Natural killer cell (primary cell): ENCODE measurements around the gene PRDM10. TPM values are rescaled to one million over a fixed set of nuclear protein-coding genes. Genes with fewer than 3 reads are reported as not detected.

ENCODE experiments used
- ATAC-seq, 3 donors: fragments of 150-1000 bp in 2 of 3; fragments of 200-7000 bp in 1 of 3; cut with Tn5 transposase; 1 replicate in 1 of 3; 2 replicates in 2 of 3; pipeline ENCODE4 v1.10.0; 2021; ENCODE audit warnings: mild to moderate bottlenecking in 2 of 3, moderate library complexity in 2 of 3
- DNase-seq, 2 donors: peaks; one replicate each; pipeline versions ENCODE4 v3.0.0 to v3.0.0-alpha.2; 2013 to 2021; ENCODE audit warnings: mixed read lengths in 1 of 2
- H3K27ac ChIP-seq: one replicate; pipeline ENCODE4 v1.5.1; 2013; ENCODE audit warnings: mild to moderate bottlenecking, low read length
- H3K27me3 ChIP-seq: one replicate; pipeline ENCODE4 v1.6.1; 2013; ENCODE audit warnings: low read length; ENCODE audit not compliant: control insufficient read depth, insufficient read depth
- H3K36me3 ChIP-seq: one replicate; pipeline ENCODE4 v1.6.1; 2013; ENCODE audit warnings: low read length; ENCODE audit not compliant: control insufficient read depth, insufficient read depth
- H3K4me1 ChIP-seq: one replicate; pipeline ENCODE4 v1.6.1; 2013; ENCODE audit warnings: low read length; ENCODE audit not compliant: control insufficient read depth, insufficient read depth
- H3K4me3 ChIP-seq: one replicate; pipeline ENCODE4 v1.5.1; 2013; ENCODE audit warnings: low read length
- H3K9me3 ChIP-seq: one replicate; pipeline ENCODE4 v1.6.1; 2013; ENCODE audit warnings: low read length; ENCODE audit not compliant: control insufficient read depth, insufficient read depth
- H3K27ac Mint-ChIP-seq, 2 donors: one replicate each; pipeline ENCODE4 v1.8.0; 2022; ENCODE audit warnings: mild to moderate bottlenecking in 2 of 2, mixed read lengths in 2 of 2, moderate library complexity in 1 of 2
- H3K27me3 Mint-ChIP-seq, 2 donors: one replicate each; pipeline ENCODE4 v1.8.0; 2022; ENCODE audit warnings: low read depth in 2 of 2, mixed read lengths in 2 of 2
- H3K36me3 Mint-ChIP-seq: one replicate; pipeline ENCODE4 v1.8.0; 2022; ENCODE audit warnings: mixed read lengths
- H3K4me1 Mint-ChIP-seq, 2 donors: one replicate each; pipeline ENCODE4 v1.8.0; 2022; ENCODE audit warnings: mixed read lengths in 2 of 2
- H3K4me3 Mint-ChIP-seq: one replicate; pipeline ENCODE4 v1.8.0; 2022; ENCODE audit warnings: mild to moderate bottlenecking, moderate library complexity, mixed read lengths
- H3K9me3 Mint-ChIP-seq, 2 donors: one replicate each; pipeline ENCODE4 v1.8.0; 2022; ENCODE audit warnings: mixed read lengths in 2 of 2
- CTCF ChIP-seq: fragments of 200-600 bp; IDR thresholded peaks from one replicate; pipeline ENCODE4 v1.8.0; 2022; ENCODE audit warnings: antibody characterized with exemption
- WGBS: methylation state at CpG from one replicate; pipeline ENCODE4 v1.1.7; 2013; ENCODE audit warnings: missing lambda C conversion rate; ENCODE audit not compliant: insufficient coverage; 5-methylcytosine and 5-hydroxymethylcytosine counted together
- intact Hi-C: fragments of 100-400 bp; cut with micrococcal nuclease; formaldehyde crosslinking; loops from one replicate; pipeline ENCODE4 v1.14.2; 2022
- total RNA-seq, 4 donors: library from RNA; stranded (reverse); fragments of 120-200 nt in 1 of 4; gene quantifications; one replicate each; pipeline versions ENCODE4 v1.2.3 to v1.2.4, GENCODE V29; 2013 to 2022

The PRDM10 gene
- total RNA-seq, 3 donors from 2014 or later (not counting 1 experiment from before 2014, with no cell fraction given), result 10.3 to 13.1 (median 12.5) TPM

DNA sequence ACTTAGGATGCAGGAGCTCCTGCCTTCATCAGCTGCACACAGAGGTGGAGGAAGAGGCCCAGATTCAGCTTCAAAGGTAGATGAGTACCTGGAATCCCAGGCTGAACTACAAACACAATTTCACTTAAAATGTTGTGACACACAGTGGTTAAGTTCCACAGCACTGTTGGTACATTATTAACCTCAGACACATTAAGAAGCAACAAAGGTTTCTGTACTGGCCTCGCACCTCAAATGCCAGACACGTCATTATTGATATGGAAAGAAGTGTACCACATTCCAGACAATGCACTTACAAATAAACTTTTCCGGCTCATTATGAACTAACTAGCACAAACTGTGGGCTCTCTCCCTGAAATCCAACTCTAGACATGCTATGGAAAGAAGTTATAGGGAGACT is 34.6 kb downstream of the PRDM10 start:
- no peak for ATAC-seq

DNA sequence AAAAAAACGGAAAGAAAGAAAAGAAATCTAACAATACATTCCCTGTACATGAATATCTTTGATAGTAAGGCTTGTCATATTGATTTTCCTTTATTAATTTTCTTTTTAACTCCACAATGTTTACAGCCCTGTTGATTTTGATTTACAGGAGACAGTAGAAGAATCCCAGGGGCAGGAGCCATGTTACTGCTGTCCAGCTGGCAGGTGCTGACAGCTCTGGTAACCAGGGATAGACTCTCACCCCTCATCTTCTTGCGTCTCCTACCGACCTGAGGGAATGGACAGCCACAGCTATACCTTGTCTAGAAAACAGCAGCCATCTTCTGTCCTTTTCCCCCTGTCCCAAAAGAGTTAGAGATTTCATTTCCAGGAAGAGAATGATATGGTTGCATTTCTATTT is 37.4 kb downstream of the PRDM10 start:
- H3K36me3 Mint-ChIP-seq, result no peaks in the 10 kb centered on the region
- Histone ChIP-seq H3K27ac (no peak overlapping the region), H3K27me3 (no peaks in the 10 kb centered on the region), H3K4me1 (no peaks in the 10 kb centered on the region), H3K36me3 (peaks cover 3% of the 10 kb centered on the region), H3K9me3 (no peaks in the 10 kb centered on the region), H3K4me3 (no peak overlapping the region)
- no peak overlapping the region for H3K27ac Mint-ChIP-seq
- no peaks in the 10 kb centered on the region for H3K9me3 Mint-ChIP-seq
- WGBS, result 100% methylated on average over 2 of the region's 3 CpGs
- no peak for DNase-seq
- H3K4me1 Mint-ChIP-seq, result peaks cover 10 to 36% of the 10 kb centered on the region in 2 donors
- no peak for TF ChIP-seq CTCF
- no peak overlapping the region for H3K4me3 Mint-ChIP-seq
- intact Hi-C loops, result no loop called here
- ATAC-seq, result no peak
- no peaks in the 10 kb centered on the region for H3K27me3 Mint-ChIP-seq

More for the DNA sequence above, 34.6 kb downstream of the PRDM10 start:
- Histone ChIP-seq H3K27ac (no peak overlapping the region), H3K27me3 (no peaks in the 10 kb centered on the region), H3K4me3 (no peak overlapping the region), H3K36me3 (no peaks in the 10 kb centered on the region), H3K9me3 (no peaks in the 10 kb centered on the region), H3K4me1 (peaks cover 3% of the 10 kb centered on the region)
- Mint-ChIP-seq H3K9me3 (no peaks in the 10 kb centered on the region), H3K4me3 (no peak overlapping the region), H3K27me3 (no peaks in the 10 kb centered on the region), H3K4me1 (peaks cover 23 to 46% of the 10 kb centered on the region in 2 donors), H3K27ac (no peak overlapping the region), H3K36me3 (no peaks in the 10 kb centered on the region)
- 50% methylated on average over 1 of the region's 3 CpGs for WGBS
- no peak for DNase-seq
- intact Hi-C loops, result no loop called here
- TF ChIP-seq CTCF, result no peak

DNA sequence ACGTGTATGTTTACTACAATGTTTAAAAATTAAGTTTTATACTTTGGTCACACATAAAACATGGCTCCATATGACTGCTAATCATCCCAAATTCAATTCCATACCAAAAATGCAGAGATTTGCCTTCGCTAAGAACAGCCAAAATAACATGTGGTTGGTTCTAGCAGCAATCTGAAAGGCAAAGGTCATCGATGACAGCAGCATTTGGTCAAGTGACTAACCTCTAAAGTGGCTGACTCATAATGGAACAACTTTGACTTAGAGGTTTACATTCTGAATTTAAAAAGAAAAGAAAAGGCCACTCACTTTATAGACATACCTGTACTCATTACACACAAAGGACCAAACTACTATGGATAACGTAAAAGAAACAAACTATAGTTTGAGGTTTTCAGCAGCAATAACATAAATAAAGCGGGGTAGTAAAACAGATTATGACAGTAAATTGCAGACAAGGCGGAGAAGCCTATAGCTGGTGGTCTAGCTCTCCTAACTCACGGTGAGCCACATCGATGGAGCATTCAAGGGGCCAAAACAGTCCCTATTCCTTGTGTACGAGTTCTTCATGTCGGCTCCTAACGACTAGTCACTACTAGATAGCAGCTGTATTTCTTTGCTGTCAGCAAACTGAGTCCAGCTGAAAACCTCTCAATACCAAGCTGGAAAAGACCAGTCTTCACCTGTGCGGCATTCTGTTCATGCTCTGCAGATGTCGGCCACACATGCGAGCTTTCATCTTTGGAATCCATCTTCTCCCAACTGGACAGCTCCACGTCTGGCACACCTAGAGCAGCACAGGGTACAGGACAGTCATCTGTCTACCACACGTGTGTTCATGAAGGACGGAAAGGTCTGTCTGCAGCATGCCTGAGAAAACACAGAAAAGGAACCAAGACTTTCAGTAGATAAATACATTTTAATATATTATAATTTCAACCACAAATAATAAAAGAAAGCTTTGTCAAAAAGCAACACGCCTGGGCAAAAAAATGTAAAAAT is 42.1 kb downstream of the PRDM10 start:
- 86% methylated on average over 16 of the region's 18 CpGs for WGBS
- Histone ChIP-seq H3K27ac (no peak overlapping the region), H3K27me3 (no peaks in the 10 kb centered on the region), H3K4me1 (no peaks in the 10 kb centered on the region), H3K36me3 (peaks cover 19% of the 10 kb centered on the region), H3K9me3 (no peaks in the 10 kb centered on the region), H3K4me3 (no peak overlapping the region)
- DNase-seq (no peak), ATAC-seq (no peak)
- H3K36me3 Mint-ChIP-seq, result no peaks in the 10 kb centered on the region
- H3K4me3 Mint-ChIP-seq, result no peak overlapping the region
- H3K9me3 Mint-ChIP-seq, result no peaks in the 10 kb centered on the region
- TF ChIP-seq CTCF, result no peak
- H3K27ac Mint-ChIP-seq, result no peak overlapping the region
- intact Hi-C loops, result no loop called here
- no peaks in the 10 kb centered on the region for H3K27me3 Mint-ChIP-seq
- peaks cover 10 to 14% of the 10 kb centered on the region in 2 donors for H3K4me1 Mint-ChIP-seq
